Measurements from ENCODE around the gene SAMD4A.

SAMD4A gene

GRCh38 chr14:54709867-54710266, 142.9 kb downstream of the SAMD4A start:
- TF ChIP-seq EZH2 (IDR thresholded peaks at IDR 0.05) (no peak), POLR2AphosphoS5 (IDR thresholded peaks at IDR 0.05; ENCODE audit: borderline replicate concordance, low read depth, low read length) (no peak), FOXP2 (optimal IDR thresholded peaks at IDR 0.05; ENCODE audit: control extremely low read depth, extremely low read length, insufficient read depth) (no peak)
- no peak overlapping the region for H3K9ac ChIP-seq (ENCODE audit: insufficient read length)
- DNase-seq (ENCODE audit: low read depth, low spot score): no peak

GRCh38 chr14:54711312-54711711, 144.4 kb downstream of the SAMD4A start:
- no peak for DNase-seq (ENCODE audit: low read depth, low spot score)
- no peak for TF ChIP-seq POLR2AphosphoS5 (IDR thresholded peaks at IDR 0.05; ENCODE audit: borderline replicate concordance, low read depth, low read length)
- TF ChIP-seq FOXP2 (optimal IDR thresholded peaks at IDR 0.05; ENCODE audit: control extremely low read depth, extremely low read length, insufficient read depth): no peak
- no peak for TF ChIP-seq EZH2 (IDR thresholded peaks at IDR 0.05)
- no peaks in the 10 kb centered on the region for H3K9me3 ChIP-seq (ENCODE audit: low read depth, low read length)
- no peaks in the 10 kb centered on the region for H3K36me3 ChIP-seq (ENCODE audit: insufficient read depth, low read length)
- H3K27ac ChIP-seq: no peak overlapping the region
- no peak overlapping the region for H3K4me3 ChIP-seq
- no peak overlapping the region for H3K9ac ChIP-seq (ENCODE audit: insufficient read length)

More at GRCh38 chr14:54709867-54710266, 142.9 kb downstream of the SAMD4A start:
- no peak overlapping the region for H3K4me3 ChIP-seq
- no peaks in the 10 kb centered on the region for H3K36me3 ChIP-seq (ENCODE audit: insufficient read depth, low read length)
- no peaks in the 10 kb centered on the region for H3K9me3 ChIP-seq (ENCODE audit: low read depth, low read length)
- no peak overlapping the region for H3K27ac ChIP-seq

GRCh38 chr14:54711812-54712464, 145.0 kb downstream of the SAMD4A start:
- H3K9me3 ChIP-seq (ENCODE audit: low read depth, low read length): no peaks in the 10 kb centered on the region
- DNase-seq (ENCODE audit: low read depth, low spot score): no peak
- no peak for TF ChIP-seq POLR2AphosphoS5 (IDR thresholded peaks at IDR 0.05; ENCODE audit: borderline replicate concordance, low read depth, low read length)
- no peak for TF ChIP-seq EZH2 (IDR thresholded peaks at IDR 0.05)
- TF ChIP-seq FOXP2 (optimal IDR thresholded peaks at IDR 0.05; ENCODE audit: control extremely low read depth, extremely low read length, insufficient read depth): no peak
- no peak overlapping the region for H3K4me3 ChIP-seq
- no peaks in the 10 kb centered on the region for H3K36me3 ChIP-seq (ENCODE audit: insufficient read depth, low read length)
- no peak overlapping the region for H3K27ac ChIP-seq
- no peak overlapping the region for H3K9ac ChIP-seq (ENCODE audit: insufficient read length)

GRCh38 chr14:54712465-54713200, 145.7 kb downstream of the SAMD4A start:
- H3K4me3 ChIP-seq: no peak overlapping the region
- H3K36me3 ChIP-seq (ENCODE audit: insufficient read depth, low read length): no peaks in the 10 kb centered on the region
- no peaks in the 10 kb centered on the region for H3K9me3 ChIP-seq (ENCODE audit: low read depth, low read length)
- no peak for DNase-seq (ENCODE audit: low read depth, low spot score)
- no peak overlapping the region for H3K9ac ChIP-seq (ENCODE audit: insufficient read length)
- H3K27ac ChIP-seq: no peak overlapping the region
- no peak for TF ChIP-seq EZH2 (IDR thresholded peaks at IDR 0.05)
- TF ChIP-seq POLR2AphosphoS5 (IDR thresholded peaks at IDR 0.05; ENCODE audit: borderline replicate concordance, low read depth, low read length): no peak
- TF ChIP-seq FOXP2 (optimal IDR thresholded peaks at IDR 0.05; ENCODE audit: control extremely low read depth, extremely low read length, insufficient read depth): no peak

GRCh38 chr14:54713379-54713778, 146.5 kb downstream of the SAMD4A start:
- no peak overlapping the region for H3K27ac ChIP-seq
- no peak overlapping the region for H3K4me3 ChIP-seq
- H3K36me3 ChIP-seq (ENCODE audit: insufficient read depth, low read length): no peaks in the 10 kb centered on the region
- no peak overlapping the region for H3K9ac ChIP-seq (ENCODE audit: insufficient read length)
- TF ChIP-seq POLR2AphosphoS5 (IDR thresholded peaks at IDR 0.05; ENCODE audit: borderline replicate concordance, low read depth, low read length) (no peak), EZH2 (IDR thresholded peaks at IDR 0.05) (no peak), FOXP2 (optimal IDR thresholded peaks at IDR 0.05; ENCODE audit: control extremely low read depth, extremely low read length, insufficient read depth) (no peak)
- DNase-seq (ENCODE audit: low read depth, low spot score): no peak
- H3K9me3 ChIP-seq (ENCODE audit: low read depth, low read length): no peaks in the 10 kb centered on the region

- Histone ChIP-seq H3K9ac (ENCODE audit: insufficient read length) (no peak overlapping the region), H3K27ac (no peak overlapping the region), H3K9me3 (ENCODE audit: low read depth, low read length) (no peaks in the 10 kb centered on the region), H3K4me3 (no peak overlapping the region), H3K36me3 (ENCODE audit: insufficient read depth, low read length) (no peaks in the 10 kb centered on the region)
- DNase-seq (ENCODE audit: low read depth, low spot score): no peak
- TF ChIP-seq FOXP2 (optimal IDR thresholded peaks at IDR 0.05; ENCODE audit: control extremely low read depth, extremely low read length, insufficient read depth): no peak
Measured at GRCh38 chr14:54715239-54715638, 148.3 kb downstream of the SAMD4A start.

GRCh38 chr14:54715811-54716210, 148.9 kb downstream of the SAMD4A start:
- TF ChIP-seq POLR2AphosphoS5 (IDR thresholded peaks at IDR 0.05; ENCODE audit: borderline replicate concordance, low read depth, low read length) (no peak), EZH2 (IDR thresholded peaks at IDR 0.05) (no peak)
- Histone ChIP-seq H3K36me3 (ENCODE audit: insufficient read depth, low read length) (no peaks in the 10 kb centered on the region), H3K9ac (ENCODE audit: insufficient read length) (no peak overlapping the region), H3K9me3 (ENCODE audit: low read depth, low read length) (no peaks in the 10 kb centered on the region), H3K27ac (no peak overlapping the region), H3K4me3 (no peak overlapping the region)
- no peak for DNase-seq (ENCODE audit: low read depth, low spot score)

- Histone ChIP-seq H3K4me3 (no peak overlapping the region), H3K9me3 (ENCODE audit: low read depth, low read length) (no peaks in the 10 kb centered on the region), H3K36me3 (ENCODE audit: insufficient read depth, low read length) (no peaks in the 10 kb centered on the region), H3K9ac (ENCODE audit: insufficient read length) (no peak overlapping the region), H3K27ac (no peak overlapping the region)
- no peak for TF ChIP-seq FOXP2 (optimal IDR thresholded peaks at IDR 0.05; ENCODE audit: control extremely low read depth, extremely low read length, insufficient read depth)
- TF ChIP-seq POLR2AphosphoS5 (IDR thresholded peaks at IDR 0.05; ENCODE audit: borderline replicate concordance, low read depth, low read length): no peak
- no peak for TF ChIP-seq EZH2 (IDR thresholded peaks at IDR 0.05)
- no peak for DNase-seq (ENCODE audit: low read depth, low spot score)
Measured at GRCh38 chr14:54716862-54717261, 149.9 kb downstream of the SAMD4A start.
